Mucosa of gallbladder (tissue), 1 donor: ENCODE measurements around the gene CEP162. TPM values are rescaled to one million over a fixed set of nuclear protein-coding genes. Genes with fewer than 3 reads are reported as not detected.
"Not testable (repeated sequence)": the region's sequence is repeated elsewhere in the genome, so short reads cannot be mapped to it uniquely, and the experiment has no call there.

ENCODE experiments used
- DNase-seq: peaks from one replicate; pipeline ENCODE4 v3.0.0-alpha.2; 2020; ENCODE audit warnings: low spot score
- total RNA-seq: library from RNA; stranded (reverse); gene quantifications from one replicate; pipeline ENCODE4 v1.2.1, GENCODE V29; 2021
- donor health status: DM: no; HTN: no; CAD: no.

The CEP162 gene, protein sequence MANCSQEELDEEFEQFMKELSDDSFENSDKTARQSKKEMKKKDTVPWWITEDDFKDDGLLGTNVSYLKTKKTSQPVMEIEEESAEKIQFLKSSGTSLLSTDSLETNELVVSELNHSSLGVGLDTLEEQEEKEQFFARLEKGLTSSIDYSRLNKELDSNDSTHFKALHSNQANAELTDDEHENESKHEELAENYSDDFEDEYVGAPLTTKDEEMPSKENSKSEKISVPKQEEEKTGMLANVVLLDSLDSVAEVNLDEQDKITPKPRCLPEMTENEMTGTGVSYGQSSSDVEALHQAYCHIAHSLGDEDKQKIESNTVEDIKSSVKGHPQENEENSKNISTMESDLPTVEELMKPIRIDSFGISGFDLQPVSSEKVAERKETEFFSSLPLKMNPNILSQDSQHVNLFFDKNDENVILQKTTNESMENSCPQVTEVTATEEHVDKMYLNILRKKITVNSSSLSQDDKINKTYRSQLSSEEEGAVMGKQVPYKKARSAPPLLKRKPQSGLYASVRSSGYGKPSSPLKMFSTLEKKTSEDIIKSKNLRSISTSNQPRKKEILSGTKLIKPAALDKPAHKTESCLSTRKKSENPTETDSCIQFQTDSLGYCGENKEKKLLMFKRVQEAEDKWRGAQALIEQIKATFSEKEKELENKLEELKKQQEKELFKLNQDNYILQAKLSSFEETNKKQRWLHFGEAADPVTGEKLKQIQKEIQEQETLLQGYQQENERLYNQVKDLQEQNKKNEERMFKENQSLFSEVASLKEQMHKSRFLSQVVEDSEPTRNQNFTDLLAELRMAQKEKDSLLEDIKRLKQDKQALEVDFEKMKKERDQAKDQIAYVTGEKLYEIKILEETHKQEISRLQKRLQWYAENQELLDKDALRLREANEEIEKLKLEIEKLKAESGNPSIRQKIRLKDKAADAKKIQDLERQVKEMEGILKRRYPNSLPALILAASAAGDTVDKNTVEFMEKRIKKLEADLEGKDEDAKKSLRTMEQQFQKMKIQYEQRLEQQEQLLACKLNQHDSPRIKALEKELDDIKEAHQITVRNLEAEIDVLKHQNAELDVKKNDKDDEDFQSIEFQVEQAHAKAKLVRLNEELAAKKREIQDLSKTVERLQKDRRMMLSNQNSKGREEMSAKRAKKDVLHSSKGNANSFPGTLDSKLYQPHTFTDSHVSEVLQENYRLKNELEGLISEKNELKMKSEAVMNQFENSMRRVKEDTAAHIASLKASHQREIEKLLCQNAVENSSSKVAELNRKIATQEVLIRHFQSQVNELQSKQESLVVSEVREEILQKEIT (N-terminal part only)
- total RNA-seq: 10.0 TPM

DNA sequence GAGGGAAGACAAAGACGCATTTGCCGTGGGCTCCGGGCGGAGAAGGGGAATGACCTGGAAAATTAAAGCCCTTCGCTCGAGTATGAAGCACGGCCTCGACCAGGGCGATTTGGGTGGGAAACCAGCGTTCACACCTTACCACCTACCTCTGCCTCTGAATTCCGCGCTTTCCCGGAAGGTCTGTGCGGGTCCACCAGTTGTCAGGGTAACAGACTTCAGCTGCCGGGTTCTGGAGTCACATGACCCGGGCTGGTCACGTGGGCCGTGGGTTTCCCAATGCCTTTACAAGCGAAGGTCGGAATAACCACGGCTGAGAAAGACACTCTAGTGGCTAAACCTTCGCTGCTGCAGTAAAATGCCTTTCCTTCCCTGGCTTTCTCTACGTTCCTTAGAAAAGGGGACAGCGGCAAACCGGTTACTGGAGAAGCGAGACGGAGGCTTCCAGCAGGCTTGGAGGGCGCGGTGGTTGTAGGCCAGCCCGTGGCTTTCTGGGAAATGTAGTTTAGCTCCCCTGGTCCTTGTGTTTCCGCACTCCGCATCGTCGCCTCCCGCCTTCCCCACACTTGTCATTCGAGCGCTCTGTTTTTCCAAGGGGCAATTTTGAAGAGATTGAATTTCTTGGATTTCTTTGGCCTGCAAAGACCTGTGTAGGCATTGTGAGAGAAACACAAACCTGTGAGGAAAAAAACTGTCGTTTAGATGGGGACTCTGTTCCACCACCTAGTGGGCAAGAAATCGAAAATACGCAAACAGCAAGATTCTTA lies at the start of gene CEP162:
Gene CEP162 (minus strand): TSS at position 210 of the 764 bp plus-strand sequence. CDS start 1,250 bp downstream, outside the sequence.
- DNase-seq: peak; percentile 94

DNA sequence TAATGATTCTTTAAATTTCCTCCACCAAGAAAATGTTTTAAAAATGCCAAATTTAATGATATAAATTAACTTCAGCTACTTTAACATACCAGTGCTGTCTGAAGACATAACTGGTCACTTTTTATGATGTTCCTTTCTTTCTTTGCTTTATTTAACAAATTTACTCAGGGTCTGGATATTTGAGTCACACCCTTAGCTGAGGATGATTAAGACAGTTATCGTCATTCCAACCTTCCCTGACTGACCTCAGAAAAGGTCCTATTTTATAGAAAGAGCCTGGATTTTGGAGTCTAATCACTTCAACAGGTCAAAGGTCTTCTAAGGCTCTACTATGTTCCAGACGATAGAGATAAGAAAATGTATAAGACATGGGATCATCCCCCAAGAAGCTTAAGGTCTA lies 47.4 kb upstream of the CEP162 start:
- DNase-seq: no peak

DNA sequence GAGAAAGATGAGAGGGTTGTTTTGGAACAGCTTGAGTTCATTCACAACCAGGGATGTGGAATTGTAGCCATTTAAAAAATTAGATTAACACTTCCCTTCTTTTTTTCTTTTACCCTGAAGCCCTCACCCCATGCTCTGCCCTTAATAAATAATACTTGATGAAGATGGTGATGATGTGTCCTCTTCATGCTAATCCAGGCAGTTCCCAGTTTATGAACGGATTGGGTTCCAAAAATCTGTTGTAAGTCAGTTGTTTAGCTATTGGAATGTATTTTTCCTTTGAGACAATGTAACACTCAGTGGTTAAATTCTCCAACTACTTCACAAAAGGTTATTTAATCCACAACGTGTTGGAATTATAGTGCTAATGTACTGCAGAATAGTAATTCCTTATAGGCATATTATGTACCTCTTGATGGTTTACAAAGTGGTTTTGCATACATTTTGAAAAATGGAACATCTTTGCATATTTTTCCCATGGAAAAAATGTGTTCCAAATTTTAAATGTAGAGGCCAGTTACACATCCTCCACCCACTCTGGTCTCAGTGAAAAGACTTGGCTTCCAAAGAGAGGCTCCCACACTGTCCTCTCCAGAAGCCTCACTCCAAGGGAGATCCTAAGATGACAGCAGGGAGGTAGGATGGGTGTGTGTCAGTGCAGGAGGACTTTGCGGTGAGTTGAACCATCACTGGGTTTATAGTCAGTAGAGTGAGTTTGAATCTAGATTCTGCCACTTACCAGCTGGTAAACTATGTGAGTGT lies 45.8 kb upstream of the CEP162 start:
- DNase-seq: no peak

DNA sequence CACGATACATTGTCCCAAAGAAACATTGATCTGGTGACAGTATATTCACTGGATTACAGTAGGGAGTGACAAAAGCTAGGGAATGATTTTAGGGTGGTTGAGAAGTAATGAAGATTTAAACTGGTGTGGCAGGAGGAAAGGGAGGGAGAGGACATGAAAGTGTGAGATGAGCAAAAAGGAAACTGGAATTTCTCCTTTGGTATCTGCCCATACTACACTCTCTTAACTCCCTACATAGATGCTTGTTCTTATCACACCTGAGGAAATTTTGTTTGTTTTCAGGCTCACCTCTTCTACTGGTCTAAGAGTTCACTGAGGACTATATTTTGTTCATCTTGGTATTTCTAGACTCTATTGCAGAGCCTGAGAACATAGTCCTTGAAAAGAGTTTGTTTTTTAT lies 44.9 kb upstream of the CEP162 start:
- no peak for DNase-seq

DNA sequence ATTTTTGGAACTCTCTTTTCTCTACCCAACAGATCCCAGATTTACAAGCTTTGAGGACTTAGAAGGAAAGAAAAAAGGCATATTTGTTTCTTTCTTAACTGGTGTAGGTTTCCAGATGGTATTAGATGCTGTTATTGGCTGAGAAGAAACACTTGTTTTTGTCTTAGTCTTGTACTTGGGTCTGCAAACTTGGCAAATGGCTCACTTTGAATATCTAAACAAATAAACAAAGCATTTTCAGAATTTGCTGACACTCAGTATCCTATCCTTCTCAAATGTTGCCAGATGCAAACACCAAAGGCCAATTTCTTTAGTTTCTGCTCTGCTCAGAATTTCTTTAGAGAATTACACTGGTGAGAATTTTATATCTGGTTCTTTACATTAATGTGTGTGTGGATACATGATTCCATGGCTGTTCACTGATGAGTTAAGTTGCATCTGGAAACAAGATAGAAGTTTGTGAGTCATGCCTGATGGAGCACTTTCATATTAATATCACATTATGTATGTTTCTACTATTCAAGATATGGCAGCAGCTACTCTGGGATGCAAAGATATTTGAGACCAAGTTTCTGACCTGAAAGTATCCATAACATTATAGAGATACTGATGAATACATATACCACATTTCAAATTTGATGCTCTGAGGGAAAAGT lies 43.7 kb upstream of the CEP162 start:
- no peak for DNase-seq

DNA sequence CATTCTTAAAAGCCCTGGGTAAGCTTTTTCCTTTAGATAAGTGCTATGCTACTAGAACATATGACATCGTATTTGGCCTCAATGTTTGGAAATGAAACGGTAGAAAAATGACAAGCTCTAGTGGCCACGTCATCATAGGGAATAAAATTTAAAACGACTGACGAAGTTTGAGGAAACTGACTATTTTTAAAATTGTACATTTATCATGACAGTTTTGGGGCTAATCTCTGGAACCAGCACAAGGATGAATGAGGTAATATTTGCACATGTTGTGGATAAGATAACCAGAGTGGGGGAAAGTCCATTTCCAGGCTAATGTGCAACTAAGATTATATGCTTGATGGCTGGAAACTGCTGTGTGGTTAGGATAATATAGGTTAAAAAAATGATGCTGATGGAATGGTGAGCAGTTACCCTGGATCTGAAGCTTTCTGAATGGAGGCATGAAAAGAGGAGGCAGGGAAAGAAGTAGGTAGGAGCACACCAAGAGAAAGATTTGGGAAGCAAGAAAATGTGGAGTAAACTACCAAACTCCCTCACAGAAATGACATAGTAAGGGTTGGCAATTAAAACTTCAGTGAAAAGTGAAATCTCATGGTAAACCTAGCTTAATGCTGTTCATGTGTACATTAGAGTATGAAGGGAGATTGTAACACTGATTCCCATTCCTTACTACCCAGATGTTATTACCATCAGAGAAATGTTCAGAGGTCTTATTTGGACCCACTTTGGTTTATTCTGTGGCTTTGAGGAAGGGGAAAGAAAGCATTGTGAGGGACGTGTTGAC lies 42.7 kb upstream of the CEP162 start:
- no peak for DNase-seq

DNA sequence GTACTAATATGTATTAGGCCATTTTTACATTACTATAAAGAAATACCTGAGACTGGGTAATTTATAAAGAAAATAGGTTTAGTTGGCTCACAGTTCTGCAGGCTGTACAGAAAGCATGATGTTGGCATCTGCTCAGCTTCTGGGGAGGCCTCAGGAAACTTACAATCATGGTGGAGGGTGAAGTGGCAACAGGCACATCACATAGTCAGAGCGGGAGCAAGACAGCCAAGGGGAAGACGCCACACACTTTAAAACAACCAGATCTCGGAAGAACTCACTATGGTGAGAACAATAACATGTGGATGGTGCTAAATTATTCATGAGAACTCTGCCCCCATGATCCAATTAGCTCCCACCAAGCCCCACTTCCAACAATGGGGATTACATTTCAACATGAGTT lies 41.3 kb upstream of the CEP162 start:
- DNase-seq: no peak

DNA sequence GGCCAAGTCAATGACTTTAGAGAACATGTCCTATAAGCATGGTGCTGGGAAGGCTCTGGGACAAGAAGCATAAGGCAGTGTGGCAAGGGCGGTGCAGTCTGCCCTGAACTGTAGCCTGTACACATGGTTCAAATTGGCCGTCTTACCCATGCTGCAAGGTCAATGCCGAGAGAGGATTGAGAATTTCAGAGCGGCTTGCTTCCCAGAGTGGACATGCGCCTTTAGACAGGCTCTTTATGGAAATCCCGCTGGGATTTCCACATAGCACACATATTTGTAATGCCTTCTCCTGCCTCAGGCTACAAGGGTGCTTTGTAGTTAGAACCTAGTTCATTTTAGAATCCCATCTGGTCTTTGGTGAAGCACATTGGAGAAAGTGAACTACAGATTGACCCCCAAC lies 36.1 kb upstream of the CEP162 start:
- no peak for DNase-seq

DNA sequence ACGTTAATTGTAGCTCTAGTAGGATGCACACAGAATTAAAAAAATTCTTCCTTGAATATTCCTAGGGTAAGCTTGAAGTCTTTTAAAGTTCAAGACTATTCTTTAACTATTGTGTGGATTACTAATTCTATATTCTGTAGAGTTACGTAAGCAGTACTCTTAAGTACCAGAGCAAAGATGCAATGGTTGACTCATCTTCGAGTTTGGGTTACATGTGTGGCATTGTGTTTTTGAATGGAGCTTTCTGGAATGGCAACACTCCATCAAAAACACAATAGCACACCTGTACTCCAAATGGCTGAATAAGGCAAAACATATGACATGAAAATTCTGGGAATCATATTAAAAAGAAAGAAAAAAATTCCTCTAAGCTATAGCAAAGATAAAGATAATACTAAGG lies 33.5 kb upstream of the CEP162 start:
- no peak for DNase-seq

DNA sequence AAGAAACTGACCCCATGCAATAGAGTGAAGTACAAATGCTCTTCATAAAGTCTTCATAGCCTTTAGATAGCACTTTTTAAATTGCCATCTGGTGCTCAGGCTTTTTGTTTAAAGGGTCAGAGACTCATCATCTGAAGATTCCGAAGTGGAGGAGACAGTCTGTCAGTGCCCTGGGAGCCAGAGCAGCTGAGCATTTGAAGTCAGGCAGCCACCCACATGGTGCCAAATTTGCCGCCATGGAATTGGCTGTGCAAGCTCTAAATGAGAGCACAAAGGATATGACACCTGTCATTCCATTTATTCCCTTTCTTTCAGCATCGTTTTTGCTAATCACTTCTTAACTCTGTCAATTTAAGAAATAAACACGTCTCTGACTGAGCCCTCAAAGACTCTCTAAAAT lies 32.8 kb upstream of the CEP162 start:
- no peak for DNase-seq

DNA sequence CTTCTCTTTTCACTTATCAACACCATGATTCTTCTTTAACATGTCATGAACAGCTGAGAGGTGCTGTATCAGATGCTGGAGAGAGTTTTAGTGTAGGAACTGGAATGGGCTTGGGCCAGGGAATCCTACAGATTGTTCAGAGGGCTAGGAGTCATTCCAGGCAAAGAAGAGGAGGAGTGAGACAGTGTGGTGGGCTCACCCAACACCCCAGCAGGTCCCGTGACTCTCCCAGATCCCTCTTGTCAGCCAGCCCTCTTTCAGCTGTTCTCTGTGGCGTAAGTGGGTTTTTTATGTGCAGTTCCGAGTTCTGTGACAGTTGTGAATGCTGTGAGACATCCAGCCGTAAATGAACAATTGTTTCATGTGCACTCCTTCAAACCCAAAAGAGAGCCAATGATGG lies 31.4 kb upstream of the CEP162 start:
- no peak for DNase-seq

DNA sequence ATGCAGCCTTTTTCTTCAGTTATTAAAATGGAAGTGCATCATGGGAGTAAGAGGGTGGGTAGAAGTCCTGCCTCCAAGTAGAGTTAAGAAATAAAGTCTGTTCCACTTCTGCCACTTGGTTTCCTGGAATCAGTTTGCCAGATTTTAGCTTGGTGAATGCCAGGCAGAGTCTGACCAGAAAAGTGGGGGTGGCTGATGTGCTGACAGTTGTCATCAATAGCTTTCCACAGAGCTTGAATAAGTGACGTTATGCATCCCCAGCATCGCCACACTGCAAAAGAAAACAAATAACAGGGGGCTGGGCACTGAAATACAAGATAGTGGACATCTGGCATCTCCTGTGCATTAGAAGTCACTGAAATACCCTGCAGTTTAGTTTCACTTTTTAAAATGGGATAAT lies 30.8 kb upstream of the CEP162 start:
- DNase-seq: no peak

DNA sequence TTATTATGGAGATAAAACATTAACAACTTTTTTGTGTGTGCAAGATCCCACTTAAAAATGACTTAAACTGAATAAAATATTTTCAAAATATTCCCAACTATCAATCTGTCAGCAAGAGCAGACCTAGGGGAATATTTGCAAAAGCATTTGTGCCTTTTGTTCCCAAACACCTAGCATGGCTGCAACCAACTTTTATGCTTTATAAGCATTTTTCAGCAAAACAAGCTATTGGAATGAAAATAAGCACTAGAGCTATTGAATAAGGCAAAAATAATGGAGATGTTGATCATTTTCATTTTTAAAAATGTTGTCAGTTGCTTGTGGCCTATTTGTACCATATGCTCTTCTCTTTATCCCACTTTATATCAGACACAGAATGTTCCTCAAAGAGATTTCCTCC lies 28.2 kb upstream of the CEP162 start:
- DNase-seq: no peak

DNA sequence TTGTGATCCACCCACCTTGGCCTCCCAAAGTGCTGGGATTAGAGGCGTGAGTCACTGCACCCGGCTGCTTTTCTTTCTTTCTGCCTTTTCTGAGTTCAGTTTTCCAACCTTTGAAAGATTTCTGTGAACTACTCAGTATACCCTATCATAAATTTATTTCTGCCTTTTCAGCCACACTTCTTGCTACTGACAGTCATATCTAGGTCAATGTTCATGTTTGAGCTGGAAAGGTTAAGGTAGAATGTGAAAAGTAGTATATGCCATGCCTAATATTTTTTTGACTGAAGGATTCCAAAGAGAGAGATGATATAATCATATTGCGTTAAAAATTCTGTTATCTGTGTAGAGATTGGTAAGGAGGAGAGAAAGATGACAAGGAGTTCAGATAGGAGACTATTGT lies 25.9 kb upstream of the CEP162 start:
- DNase-seq: no peak

DNA sequence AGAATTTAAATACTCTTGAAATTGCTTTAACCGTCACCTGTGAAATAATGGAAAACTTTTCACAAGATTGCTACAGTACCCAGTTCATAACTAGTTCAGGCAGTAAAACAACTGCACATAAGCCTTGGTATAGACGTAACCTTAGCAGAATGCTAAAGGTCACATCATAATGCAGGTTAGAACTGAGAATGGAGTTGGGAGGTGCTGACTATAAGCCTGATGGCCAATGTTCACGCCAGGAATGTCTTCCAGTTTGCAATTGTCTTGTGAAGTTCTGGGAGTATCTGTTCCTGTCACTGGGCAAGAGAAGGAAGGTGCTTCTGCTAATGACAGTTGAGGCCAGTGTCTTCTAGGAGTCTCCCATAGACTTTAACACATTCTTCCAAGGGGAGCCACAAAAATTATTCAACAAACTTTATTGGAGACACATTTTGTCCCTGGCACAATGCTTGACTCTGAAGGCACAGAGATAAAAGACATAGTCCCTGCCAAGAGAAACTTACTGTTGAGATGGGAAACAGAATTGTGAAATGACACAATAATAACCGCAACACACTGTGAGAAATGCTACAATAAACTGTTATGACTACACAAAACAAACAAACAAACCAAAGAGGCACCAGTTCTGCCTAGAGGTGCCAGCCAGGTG lies 24.6 kb upstream of the CEP162 start:
- no peak for DNase-seq

DNA sequence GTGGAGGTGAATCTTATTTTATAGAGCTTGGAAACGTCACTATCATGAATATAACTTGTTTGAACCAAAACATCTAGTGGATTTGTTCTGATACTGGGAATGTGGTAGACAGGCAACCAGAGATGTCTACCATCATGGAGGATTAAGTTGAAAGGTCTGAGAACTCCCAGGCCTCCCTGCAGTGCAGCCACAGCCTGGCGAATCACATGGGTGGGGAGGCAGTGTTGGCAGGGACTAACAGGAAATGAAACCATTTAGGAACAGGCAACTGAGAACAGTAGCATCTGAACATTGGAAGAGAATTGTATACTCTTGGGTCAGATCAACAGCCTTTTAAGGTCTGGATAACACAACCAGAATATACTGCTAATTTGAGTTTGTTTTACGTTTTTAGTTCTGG lies 22.3 kb upstream of the CEP162 start:
- no peak for DNase-seq

DNA sequence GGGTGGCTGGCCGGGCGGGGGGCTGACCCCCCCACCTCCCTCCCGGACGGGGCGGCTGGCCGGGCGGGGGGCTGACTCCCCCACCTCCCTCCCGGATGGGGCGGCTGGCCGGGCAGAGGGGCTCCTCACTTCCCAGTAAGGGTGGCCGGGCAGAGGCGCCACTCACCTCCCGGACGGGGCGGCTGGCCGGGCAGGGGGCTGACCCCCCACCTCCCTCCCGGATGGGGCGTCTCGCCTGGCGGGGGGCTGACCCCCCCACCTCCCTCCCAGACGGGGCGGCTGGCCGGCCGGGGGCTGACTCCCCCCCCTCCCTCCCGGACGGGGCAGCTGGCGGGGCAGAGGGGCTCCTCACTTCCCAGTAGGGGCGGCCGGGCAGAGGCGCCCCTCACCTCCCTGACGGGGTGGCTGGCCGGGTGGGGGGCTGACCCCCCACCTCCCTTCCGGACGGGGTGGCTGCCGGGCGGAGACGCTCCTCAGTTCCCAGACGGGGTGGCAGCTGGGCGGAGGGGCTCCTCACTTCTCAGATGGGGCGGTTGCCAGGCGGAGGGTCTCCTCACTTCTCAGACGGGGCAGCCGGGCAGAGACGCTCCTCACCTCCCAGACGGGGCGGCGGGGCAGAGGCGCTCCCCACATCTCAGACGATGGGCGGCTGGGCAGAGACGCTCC lies 17.1 kb upstream of the CEP162 start:
- DNase-seq: not testable (repeated sequence)

DNA sequence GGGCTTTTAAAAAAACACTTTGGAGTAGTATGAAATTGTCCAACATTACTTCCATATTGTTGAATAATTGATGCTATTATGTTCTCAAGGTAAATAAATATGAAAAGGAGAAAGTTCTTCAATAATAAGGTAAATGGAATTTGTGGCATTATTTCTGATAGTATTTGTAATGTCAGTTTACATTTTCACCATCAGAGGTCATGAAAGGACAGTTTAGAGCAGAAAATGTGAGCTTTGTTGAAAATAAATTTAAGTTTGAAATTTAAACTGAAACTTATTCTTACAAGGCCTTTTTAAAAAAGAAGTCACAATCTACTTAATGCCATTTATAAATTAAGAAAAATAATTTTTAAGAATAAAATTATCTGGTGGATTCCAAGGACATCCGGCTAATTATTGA lies 15.8 kb upstream of the CEP162 start:
- DNase-seq: no peak
